ENCODE results near the gene GRIA1. TPM values are rescaled to one million over a fixed set of nuclear protein-coding genes. Genes with fewer than 3 reads are reported as not detected.

GRIA1 gene
- total and polyA plus RNA-seq, 2 of the 13 experiments (the other 11 are each of a cell fraction or from before 2014, with no cell fraction given), result not detected

GRCh38 chr5:153779836-153780235, 289.4 kb downstream of the GRIA1 start (continued):
- no peak for TF ChIP-seq BCLAF1 (IDR thresholded peaks at IDR 0.05)
- no peak for TF ChIP-seq ZNF746 (CRISPR knock-in tag; IDR thresholded peaks at IDR 0.05)
- no peak for TF ChIP-seq HINFP (CRISPR knock-in tag; IDR thresholded peaks at IDR 0.05; ENCODE audit: low read depth)
- TF ChIP-seq HNF1A (IDR thresholded peaks at IDR 0.05; ENCODE audit: low read depth), result no peak
- TF ChIP-seq HNF1A (CRISPR knock-in tag; IDR thresholded peaks at IDR 0.05; ENCODE audit: borderline replicate concordance), result no peak
